ENCODE results near the gene HTRA1.

GRCh38 chr10:122532601-122533296 lies 71.4 kb downstream of the HTRA1 start:
- TF ChIP-seq CTCF (IDR thresholded peaks at IDR 0.05; ENCODE audit: insufficient read depth, low read length, poor library complexity, severe bottlenecking), result no peak
- TF ChIP-seq EZH2phosphoT487 (conservative IDR thresholded peaks at IDR 0.05; ENCODE audit: low read length), result no peak

Measured in SU-DHL-6 (cell line).